ENCODE results near the gene MYT1.
"Not testable (repeated sequence)": the region's sequence is repeated elsewhere in the genome, so short reads cannot be mapped to it uniquely, and the experiment has no call there.

MYT1 gene

DNA sequence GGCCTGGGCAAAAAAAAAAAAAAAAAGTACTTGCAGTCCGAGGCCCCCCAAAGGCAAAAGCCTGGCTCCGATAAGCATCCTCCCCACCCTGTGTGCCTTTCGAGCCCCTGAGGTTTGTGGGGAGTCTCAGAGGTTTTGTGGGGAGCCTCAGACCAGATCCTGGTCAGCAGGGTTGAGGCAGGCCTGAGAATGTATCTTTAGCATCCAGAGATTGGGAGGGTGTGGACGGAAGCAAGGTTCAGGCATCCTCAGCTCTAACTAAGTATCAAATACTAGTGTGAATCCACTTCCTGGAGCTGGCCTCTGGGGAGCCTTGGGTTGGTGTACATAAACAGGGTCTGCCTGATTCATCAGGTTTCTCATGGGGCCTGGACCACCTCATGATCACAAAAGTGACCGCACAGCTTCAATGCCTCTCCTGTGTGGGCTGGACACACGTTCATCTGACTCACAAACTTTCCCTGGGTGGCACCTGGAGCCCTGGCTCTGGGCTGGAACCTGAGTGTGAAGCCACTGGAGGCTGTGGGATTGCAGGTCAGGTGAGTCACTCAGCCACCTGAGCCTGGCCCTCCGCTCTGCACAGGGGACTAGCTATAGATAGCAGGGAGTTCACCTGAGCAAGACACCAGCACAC is 115.7 kb downstream of the MYT1 start:
- no peak for DNase-seq

DNA sequence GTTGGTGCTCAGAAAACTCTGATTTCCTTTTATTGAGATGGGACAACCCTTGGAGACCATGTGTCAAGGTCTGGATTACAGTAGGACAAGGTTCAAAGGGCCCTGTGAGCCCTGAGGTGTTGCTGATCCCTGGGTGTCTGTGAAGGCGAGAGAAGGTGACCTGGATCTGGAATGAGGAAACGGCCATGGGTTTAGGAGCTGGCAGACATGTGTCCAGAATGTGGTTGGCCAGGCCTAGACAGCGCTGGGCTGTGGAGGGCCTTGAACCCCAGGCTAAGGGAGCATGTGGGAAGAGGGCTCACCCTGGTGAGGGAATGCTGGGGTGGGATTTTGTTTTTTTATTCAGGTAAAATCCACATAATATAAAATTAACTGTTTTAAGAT is 116.2 kb downstream of the MYT1 start:
- DNase-seq = no peak

DNA sequence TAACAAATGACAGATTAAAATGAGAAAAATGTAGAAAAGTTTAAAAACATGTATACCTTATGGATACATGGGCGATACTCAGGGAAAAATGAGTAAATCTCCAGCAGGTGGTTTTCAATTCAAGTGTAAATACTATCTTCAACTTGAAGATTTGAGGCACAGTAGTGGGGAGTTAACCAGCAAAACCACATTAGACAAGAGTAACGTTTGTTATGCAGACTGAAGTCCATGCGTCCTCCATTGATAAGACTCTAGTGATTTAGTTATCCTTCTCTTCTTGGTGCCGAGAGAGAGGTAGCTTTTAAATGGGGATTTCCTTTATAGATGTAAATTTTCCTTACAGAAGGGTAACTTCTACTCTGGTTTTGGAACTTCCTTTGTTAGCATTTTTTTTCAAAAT is 119.4 kb downstream of the MYT1 start:
- no peak for DNase-seq

DNA sequence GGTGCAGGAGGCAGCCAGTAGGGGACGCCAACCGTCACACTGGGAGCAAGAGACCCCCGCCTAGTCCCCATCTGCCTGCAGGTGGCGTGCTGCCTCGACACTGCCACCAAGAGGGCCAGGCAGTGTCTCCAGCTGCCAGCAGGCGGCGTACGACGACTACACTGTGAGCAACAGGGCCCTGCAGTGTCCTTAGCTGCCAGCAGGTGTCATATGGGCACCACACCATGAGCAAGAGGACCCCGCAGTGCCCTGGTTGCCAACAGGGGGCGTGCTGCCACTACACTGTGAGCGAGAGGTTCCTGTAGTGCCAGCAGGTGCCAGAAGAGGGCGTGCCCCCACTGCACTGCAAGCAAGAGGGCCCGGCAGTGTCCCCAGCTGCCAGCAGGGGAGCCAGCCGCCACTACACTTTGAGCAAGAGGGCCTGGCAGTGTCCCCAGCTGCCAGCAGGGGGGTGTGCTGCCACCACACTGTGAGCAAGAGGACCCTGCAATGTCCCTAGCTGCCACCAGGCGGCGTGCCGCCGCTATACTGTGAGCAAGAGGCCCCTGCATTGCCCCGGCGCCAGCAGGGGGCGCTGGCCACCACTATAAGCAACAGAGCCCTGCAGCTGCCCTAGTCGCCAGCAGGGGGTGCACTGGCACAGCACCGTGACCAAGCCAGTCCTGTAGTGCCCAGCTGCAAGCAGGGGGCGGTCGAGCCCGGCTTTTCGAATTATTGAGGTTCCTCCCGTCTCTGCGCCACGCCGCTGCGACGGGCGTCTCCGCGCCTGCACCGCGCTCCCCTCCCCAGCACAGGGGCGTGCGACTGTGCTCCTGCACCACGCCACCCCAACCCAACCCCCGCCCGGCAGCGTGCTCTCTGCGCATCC is 121.6 kb downstream of the MYT1 start:
- peak; percentile 19 to 54 (median 47) for DNase-seq

DNA sequence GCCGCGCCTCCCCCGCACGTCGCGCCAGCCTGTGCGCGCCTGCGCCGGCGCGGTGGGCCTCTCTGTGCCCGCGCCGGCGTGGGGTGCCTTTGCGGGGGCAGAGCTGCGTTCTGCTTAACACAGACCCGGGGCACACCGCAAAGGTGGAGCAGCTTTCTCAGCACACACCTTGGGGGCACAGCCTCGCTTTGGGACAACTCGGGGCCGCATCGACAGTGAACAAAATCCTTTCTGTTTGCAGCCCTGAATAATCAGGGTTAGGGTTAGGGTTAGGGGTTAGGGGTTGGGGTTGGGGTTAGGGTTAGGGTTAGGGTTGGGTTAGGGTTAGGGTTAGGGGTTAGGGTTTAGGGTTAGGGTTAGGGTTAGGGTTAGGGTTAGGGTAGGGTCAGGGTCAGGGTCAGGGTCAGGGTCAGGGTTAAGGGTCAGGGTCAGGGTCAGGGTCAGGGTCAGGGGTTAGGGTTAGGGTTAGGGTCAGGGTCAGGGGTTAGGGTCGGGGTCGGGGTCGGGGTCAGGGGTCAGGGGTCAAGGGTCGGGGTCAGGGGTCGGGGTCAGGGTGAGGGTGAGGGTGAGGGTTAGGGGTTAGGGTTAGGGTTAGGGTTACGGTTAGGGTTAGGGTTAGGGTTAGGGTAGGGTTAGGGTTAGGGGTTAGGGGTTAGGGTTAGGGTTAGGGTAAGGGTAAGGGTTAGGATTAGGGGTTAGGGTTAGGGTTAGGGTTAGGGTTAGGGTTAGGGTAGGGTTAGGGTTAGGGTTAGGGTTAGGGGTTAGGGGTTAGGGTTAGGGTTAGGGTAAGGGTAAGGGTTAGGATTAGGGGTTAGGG is 122.4 kb downstream of the MYT1 start:
- DNase-seq = not testable (repeated sequence)

DNA sequence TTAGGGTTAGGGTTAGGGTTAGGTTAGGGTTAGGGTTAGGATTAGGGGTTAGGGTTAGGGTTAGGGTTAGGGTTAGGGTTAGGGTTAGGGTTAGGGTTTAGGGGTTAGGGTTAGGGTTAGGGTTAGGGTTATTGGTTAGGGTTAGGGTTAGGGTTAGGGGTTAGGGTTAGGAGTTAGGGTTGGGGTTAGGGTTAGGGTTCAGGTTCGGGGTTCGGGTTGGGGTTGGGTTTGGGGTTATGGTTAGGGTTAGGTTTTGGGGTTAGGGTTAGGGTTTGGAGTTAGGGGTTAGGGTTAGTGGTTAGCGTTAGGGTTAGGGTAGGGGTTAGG is 123.0 kb downstream of the MYT1 start:
- not testable (repeated sequence) for DNase-seq
